HUES48 (cell line): Measurements from ENCODE around the gene ACACB.

ENCODE experiments used
- H3K27ac ChIP-seq: one replicate; pipeline ENCODE4 v1.7.0; 2013; ENCODE audit warnings: low read depth, low read length, inconsistent platforms
- H3K27me3 ChIP-seq: 2 replicates; pipeline ENCODE4 v1.6.1; 2013; ENCODE audit warnings: mild to moderate bottlenecking, low read length; ENCODE audit not compliant: control insufficient read depth, insufficient read depth
- H3K36me3 ChIP-seq: 2 replicates; pipeline ENCODE4 v1.6.1; 2013; ENCODE audit warnings: low read length; ENCODE audit not compliant: control insufficient read depth, insufficient read depth
- H3K4me1 ChIP-seq: 2 replicates; pipeline ENCODE4 v1.6.1; 2013; ENCODE audit warnings: mild to moderate bottlenecking, low read length; ENCODE audit not compliant: control insufficient read depth, insufficient read depth
- H3K4me3 ChIP-seq: 2 replicates; pipeline ENCODE4 v1.5.1; 2013; ENCODE audit warnings: mild to moderate bottlenecking, low read depth, low read length
- H3K9ac ChIP-seq: 2 replicates; pipeline ENCODE4 v1.6.1; 2013; ENCODE audit warnings: mild to moderate bottlenecking, low read depth, low read length, moderate library complexity
- H3K9me3 ChIP-seq: 2 replicates; pipeline ENCODE4 v1.6.1; 2013; ENCODE audit warnings: low read length; ENCODE audit not compliant: control insufficient read depth, insufficient read depth

Gene ACACB

DNA sequence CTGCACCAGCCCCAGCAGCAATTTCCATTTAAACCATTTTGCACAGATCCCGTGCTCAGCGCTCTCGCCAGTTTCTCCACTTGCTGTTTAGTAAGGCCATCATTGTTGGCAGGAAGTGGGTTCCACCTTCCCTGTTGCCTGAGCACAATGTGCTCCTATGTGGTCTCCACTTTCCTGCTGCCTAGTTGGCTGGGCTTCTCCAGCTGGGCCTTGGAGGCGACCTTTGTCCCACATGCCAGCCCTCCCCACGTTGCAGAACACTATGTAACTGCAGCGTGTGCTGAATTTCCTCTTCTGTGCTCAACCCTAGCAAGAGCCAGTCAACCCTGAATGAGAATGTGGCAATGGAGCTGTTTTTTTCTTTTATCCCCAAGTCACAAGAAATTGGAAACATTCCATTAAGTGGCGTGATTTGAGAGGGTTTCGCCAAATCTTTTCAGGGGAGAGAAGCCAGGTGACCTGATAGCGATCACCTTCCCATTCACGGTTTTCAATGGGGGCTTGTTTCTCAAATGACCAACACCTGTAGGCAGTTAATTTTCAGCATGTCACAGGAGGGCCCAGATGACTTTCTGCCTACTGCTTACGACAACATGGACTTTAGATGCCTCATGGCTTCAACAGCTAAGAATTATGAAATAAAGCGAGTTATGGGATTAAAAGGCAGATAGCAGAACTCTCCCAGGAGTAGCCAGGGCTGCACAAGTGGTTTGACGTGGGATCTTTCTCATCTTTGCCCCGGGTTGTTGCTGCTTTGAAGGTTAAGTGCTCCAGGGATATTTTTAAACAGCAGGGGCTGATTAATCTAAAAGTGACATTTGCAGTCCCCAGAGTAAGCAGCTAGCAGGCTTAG lies at the start of gene ACACB:
Gene ACACB, plus strand, starts transcription at position 830 of the 853 bp plus-strand sequence. CDS start 22,819 bp downstream, outside the sequence.
- H3K36me3 ChIP-seq, result no peaks in the 10 kb centered on the region
- H3K4me1 ChIP-seq, result peaks cover 14% of the 10 kb centered on the region; the same call in 1 of the 2 replicates
- no peaks in the 10 kb centered on the region for H3K9me3 ChIP-seq
- H3K4me3 ChIP-seq, result no peak within 1 kb of the TSS
- H3K27ac ChIP-seq, result peak within 1 kb of the TSS; percentile 21
- no peaks in the 10 kb centered on the region for H3K27me3 ChIP-seq
- H3K9ac ChIP-seq, result no peak within 1 kb of the TSS

DNA sequence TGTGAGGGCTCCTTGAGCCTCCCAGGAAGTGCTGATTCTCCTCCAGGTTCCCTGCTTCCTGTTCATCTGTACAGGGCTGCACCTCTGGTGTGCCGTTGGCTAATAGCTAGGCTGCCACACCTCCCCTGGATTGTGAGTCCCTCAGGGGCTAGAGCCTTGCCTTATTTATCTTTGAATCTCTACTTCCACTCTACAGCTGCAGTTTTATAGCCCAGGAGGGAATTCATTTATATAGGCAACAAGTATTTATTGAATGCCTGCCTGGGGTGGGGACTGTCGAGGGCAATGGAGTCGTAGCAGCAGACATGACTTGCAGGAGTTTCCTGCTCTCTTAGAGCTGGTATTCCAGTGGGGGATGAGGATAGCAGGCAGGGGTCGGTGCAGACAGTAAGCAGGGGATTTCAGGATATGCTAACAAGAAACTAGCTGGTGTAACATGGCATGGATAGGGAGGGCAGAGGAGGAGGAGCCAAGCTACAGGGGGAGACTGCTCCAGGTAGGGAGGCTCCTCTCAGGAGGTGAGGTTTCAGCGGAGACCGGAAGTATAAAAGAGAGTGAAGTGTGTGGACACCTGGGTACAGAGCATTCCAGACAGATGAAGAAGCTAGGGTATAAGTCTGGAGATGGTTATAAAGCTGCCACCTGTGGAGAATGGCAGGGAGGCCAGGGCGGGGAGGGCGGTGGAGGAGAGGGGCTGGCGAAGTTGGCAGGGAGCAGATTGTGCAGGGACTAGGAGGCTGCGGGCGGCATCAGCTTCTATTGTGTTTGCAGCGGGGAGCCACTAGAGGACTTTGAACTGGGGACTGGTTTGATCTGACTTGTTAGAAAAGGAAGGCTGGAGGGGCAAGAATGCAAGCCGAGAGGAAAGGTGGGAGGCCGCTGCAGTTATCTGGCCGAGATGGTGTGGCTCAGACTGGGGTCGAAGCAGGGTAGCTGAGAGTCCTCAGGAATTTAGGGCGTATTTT lies 46.8 kb upstream of the ACACB start:
- no peaks in the 10 kb centered on the region for H3K9me3 ChIP-seq
- H3K4me3 ChIP-seq, result no peak overlapping the region
- H3K9ac ChIP-seq, result peak overlapping the region; percentile 22; the same call in 1 of the 2 replicates
- H3K27me3 ChIP-seq, result no peaks in the 10 kb centered on the region
- peaks cover 12% of the 10 kb centered on the region for H3K4me1 ChIP-seq
- peaks cover 10% of the 10 kb centered on the region; the same call in 1 of the 2 replicates for H3K36me3 ChIP-seq
- H3K27ac ChIP-seq, result peak overlapping the region; percentile 84

DNA sequence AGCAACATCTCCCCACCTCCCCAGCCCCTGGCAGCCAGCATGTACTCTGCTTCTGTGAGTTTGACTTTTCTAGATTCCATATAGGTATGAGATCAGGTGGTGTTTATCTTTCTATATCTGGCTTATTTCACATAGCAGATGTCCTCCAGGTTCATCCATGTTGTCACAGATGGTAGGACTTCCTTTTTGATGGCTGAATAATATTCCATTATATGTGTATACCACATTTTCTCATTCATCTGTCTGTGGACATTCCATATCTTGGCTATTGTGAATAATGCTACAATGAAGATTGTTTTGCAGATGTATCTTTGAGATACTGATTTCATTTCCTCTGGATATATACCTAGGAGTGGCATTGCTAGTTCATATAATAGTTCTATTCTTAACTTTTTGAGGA lies 41.5 kb upstream of the ACACB start:
- Histone ChIP-seq H3K36me3 (peaks cover 11% of the 10 kb centered on the region), H3K4me1 (no peaks in the 10 kb centered on the region; the same call in 1 of the 2 replicates), H3K9ac (no peak overlapping the region), H3K4me3 (no peak overlapping the region), H3K9me3 (no peaks in the 10 kb centered on the region), H3K27me3 (no peaks in the 10 kb centered on the region), H3K27ac (no peak overlapping the region)

DNA sequence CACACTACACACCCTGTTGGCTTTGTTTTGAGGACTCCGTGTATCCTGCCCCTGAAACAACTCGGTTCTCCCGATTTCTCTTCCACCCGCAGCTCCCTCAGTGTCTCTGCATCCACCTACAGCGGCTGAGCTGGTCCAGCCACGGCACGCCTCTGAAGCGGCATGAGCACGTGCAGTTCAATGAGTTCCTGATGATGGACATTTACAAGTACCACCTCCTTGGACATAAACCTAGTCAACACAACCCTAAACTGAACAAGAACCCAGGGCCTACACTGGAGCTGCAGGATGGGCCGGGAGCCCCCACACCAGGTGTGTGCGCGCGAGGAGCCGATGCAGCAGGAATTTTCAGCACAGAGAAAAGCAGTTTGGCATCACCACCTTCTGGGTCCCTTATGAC lies 33.6 kb upstream of the ACACB start:
- peaks cover 29% of the 10 kb centered on the region for H3K36me3 ChIP-seq
- H3K27ac ChIP-seq, result no peak overlapping the region
- no peaks in the 10 kb centered on the region for H3K27me3 ChIP-seq
- H3K4me3 ChIP-seq, result no peak overlapping the region
- H3K9ac ChIP-seq, result no peak overlapping the region
- no peaks in the 10 kb centered on the region for H3K9me3 ChIP-seq
- H3K4me1 ChIP-seq, result peaks cover 3% of the 10 kb centered on the region

DNA sequence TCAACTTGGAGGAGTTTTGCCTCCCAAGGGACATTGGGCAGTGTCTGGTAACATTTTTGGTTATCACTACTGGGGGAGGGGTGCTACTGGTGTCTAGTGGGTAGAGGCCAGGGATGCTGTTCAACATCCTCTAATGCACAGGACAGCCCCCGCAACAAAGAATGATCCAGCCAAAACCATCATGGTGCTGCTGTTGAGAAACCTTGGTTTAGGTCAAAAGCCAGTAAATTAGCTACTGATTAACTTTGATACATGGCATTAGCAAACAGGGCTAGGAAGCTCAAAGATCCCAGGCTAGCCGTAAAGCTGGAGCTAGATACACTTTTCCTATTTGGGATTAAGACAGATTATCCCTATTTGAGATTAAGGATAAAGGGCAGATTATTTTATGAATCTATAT lies 32.0 kb upstream of the ACACB start:
- H3K4me3 ChIP-seq, result no peak overlapping the region
- no peak overlapping the region for H3K27ac ChIP-seq
- no peaks in the 10 kb centered on the region for H3K27me3 ChIP-seq
- peaks cover 31% of the 10 kb centered on the region for H3K36me3 ChIP-seq
- H3K4me1 ChIP-seq, result peaks cover 15% of the 10 kb centered on the region
- no peak overlapping the region for H3K9ac ChIP-seq
- H3K9me3 ChIP-seq, result no peaks in the 10 kb centered on the region

DNA sequence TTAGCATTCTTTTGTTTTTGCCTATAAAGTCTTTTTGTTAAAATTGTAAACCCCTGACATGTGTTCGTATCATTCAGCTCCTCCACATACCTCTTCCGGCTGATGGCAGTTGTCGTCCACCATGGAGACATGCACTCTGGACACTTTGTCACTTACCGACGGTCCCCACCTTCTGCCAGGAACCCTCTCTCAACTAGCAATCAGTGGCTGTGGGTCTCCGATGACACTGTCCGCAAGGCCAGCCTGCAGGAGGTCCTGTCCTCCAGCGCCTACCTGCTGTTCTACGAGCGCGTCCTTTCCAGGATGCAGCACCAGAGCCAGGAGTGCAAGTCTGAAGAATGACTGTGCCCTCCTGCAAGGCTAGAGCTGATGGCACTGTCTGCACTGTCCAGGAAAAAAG lies 30.8 kb upstream of the ACACB start:
- no peak overlapping the region for H3K9ac ChIP-seq

DNA sequence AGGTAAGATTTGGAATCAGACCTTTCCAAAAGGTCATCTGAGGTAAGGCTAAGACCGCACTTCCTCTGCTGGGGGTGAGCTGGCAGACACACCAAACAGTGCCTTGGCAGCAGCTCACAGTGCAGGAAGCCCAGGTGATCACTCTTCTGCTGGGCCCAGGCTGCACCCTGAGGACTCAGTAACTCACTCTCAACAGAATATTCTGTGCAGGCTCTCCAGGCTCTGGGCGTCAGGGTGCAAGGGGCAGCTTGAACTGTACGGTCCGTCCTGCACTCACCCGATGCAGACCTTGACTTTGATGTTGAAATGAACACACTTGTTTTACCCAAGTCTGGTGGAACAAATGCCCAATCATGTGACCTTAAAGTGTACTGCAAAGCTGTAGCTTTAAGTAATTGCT lies 29.1 kb upstream of the ACACB start:
- no peaks in the 10 kb centered on the region for H3K9me3 ChIP-seq
- H3K27me3 ChIP-seq, result no peaks in the 10 kb centered on the region
- H3K9ac ChIP-seq, result no peak overlapping the region
- H3K4me3 ChIP-seq, result no peak overlapping the region
- peaks cover 15% of the 10 kb centered on the region for H3K4me1 ChIP-seq
- peaks cover 36% of the 10 kb centered on the region for H3K36me3 ChIP-seq
- H3K27ac ChIP-seq, result peak overlapping the region; percentile 95

More for the DNA sequence above, 30.8 kb upstream of the ACACB start:
- no peaks in the 10 kb centered on the region for H3K9me3 ChIP-seq
- no peak overlapping the region for H3K27ac ChIP-seq
- H3K27me3 ChIP-seq, result no peaks in the 10 kb centered on the region
- H3K36me3 ChIP-seq, result peaks cover 37% of the 10 kb centered on the region
- peaks cover 15% of the 10 kb centered on the region for H3K4me1 ChIP-seq
- H3K4me3 ChIP-seq, result no peak overlapping the region

DNA sequence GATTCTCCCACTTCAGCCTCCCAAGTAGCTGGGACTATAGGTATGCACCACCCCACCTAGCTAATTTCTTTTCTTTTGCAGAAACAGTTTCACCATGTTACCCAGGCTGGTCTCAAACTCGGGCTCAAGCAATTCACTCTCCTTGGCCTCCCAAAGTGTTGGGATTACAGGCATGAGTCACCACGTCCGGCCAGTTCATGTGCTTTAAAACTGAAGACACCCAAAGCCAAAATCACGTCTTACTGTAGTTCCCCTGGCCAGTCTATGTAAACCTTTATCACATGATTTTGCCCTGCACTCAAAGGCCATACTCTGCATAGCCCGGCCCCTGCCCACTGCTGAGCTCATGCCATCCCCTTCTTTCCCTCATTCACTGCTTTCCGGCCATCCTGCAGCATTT lies 27.6 kb upstream of the ACACB start:
- Histone ChIP-seq H3K27ac (peak overlapping the region; percentile 95), H3K4me1 (peaks cover 20% of the 10 kb centered on the region), H3K9ac (no peak overlapping the region), H3K27me3 (0 out of 2 replicates have a peak, but pooled peaks cover 5% of the 10 kb centered on the region), H3K9me3 (no peaks in the 10 kb centered on the region), H3K36me3 (peaks cover 28% of the 10 kb centered on the region), H3K4me3 (no peak overlapping the region)

DNA sequence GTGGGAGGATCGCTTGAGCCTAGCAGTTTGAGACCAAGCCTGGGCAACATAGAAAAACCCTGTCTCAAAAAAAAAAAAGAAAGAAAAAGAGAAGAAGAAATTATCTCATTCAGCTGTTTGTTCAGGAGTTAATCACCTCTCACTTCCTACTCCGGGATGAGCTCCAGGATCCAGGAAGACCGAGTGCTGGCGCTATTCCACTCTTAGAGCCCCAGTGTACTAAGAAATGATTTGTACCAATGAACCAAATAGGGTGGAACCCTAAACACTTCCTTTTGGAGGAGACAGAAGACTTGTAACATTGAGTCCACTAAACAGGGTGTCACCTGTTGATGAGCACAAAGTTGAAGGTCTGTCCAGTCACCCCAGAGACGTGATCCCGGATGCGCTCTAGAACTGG lies 26.7 kb upstream of the ACACB start:
- Histone ChIP-seq H3K4me3 (no peak overlapping the region), H3K4me1 (peaks cover 20% of the 10 kb centered on the region), H3K36me3 (peaks cover 28% of the 10 kb centered on the region), H3K27me3 (0 out of 2 replicates have a peak, but pooled peaks cover 5% of the 10 kb centered on the region), H3K9me3 (no peaks in the 10 kb centered on the region), H3K9ac (no peak overlapping the region), H3K27ac (peak overlapping the region; percentile 95)

DNA sequence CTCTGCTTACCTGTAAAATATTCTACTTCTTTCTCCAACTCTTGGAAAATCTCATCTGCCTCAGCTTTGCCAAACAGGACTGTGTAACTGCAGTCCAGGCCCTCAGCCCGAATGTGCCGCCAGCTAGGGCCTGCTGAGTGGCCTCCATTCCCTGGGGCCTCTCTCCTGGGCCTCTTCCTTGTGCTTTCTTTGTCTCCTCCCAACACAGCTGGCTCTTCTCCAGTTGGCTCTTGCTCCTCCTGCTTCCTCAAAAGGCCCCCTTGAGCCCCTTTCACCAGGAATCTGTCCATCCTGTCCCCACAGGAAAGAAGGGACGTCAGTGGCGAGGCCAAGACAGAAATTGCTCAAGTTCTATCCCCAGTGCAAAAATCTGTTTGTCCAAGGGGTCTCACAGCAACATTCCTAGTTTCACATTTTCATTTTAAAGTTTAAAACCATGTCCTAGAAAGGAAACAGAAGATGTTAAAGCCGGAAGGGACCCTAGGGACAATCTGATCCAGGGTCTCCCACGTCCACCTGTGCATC lies 23.8 kb upstream of the ACACB start:
- no peak overlapping the region for H3K27ac ChIP-seq

More for the DNA sequence above, 23.8 kb upstream of the ACACB start:
- Histone ChIP-seq H3K9me3 (no peaks in the 10 kb centered on the region), H3K4me1 (peaks cover 17% of the 10 kb centered on the region), H3K27me3 (0 out of 2 replicates have a peak, but pooled peaks cover 5% of the 10 kb centered on the region), H3K36me3 (peaks cover 10% of the 10 kb centered on the region; the same call in 1 of the 2 replicates), H3K4me3 (peak overlapping the region; percentile 51; the same call in 1 of the 2 replicates), H3K9ac (no peak overlapping the region)
